OCI-M2 (cell line): ENCODE measurements around the gene IGF1R.

ENCODE experiments used
- DNase-seq: peaks from one replicate; lab custom pipeline; 2025; ENCODE audit not compliant: unreplicated experiment; lab: John Stamatoyannopoulos, UW

IGF1R gene

GRCh38 chr15:98933406-98933805 lies 285.1 kb downstream of the IGF1R start:
- DNase-seq: no peak

GRCh38 chr15:98935736-98936135 lies 287.4 kb downstream of the IGF1R start:
- DNase-seq: no peak

- no peak for DNase-seq
These were observed 289.2 kb downstream of the IGF1R start for GRCh38 chr15:98937413-98938104.

- no peak for DNase-seq
These were observed 289.7 kb downstream of the IGF1R start for GRCh38 chr15:98938105-98938417.

- no peak for DNase-seq
These were observed 290.5 kb downstream of the IGF1R start for GRCh38 chr15:98938799-98939198.

- no peak for DNase-seq
These were observed 291.2 kb downstream of the IGF1R start for GRCh38 chr15:98939311-98940080.

- DNase-seq: no peak
These were observed 293.4 kb downstream of the IGF1R start for GRCh38 chr15:98941595-98942255.

- DNase-seq: no peak
These were observed 294.1 kb downstream of the IGF1R start for GRCh38 chr15:98942431-98942830.

- DNase-seq: no peak
These were observed 294.7 kb downstream of the IGF1R start for GRCh38 chr15:98943051-98943508.

GRCh38 chr15:98943601-98944151 lies 295.3 kb downstream of the IGF1R start:
- DNase-seq: no peak

- no peak for DNase-seq
These were observed 298.2 kb downstream of the IGF1R start for GRCh38 chr15:98946301-98947255.

- DNase-seq: no peak
These were observed 300.1 kb downstream of the IGF1R start for GRCh38 chr15:98948456-98948855.

GRCh38 chr15:98948941-98949340 lies 300.6 kb downstream of the IGF1R start:
- DNase-seq: no peak

- no peak for DNase-seq
These were observed 301.3 kb downstream of the IGF1R start for GRCh38 chr15:98949624-98950023.

- no peak for DNase-seq
These were observed 301.9 kb downstream of the IGF1R start for GRCh38 chr15:98950248-98950647.

- DNase-seq: no peak
These were observed 302.7 kb downstream of the IGF1R start for GRCh38 chr15:98951004-98951403.

- no peak for DNase-seq
These were observed 303.4 kb downstream of the IGF1R start for GRCh38 chr15:98951493-98952320.

- DNase-seq: no peak
These were observed 304.1 kb downstream of the IGF1R start for GRCh38 chr15:98952381-98952803.

GRCh38 chr15:98953000-98953787 lies 304.9 kb downstream of the IGF1R start:
- DNase-seq: no peak
